Fibroblast of pulmonary artery (primary cell): ENCODE results near the gene CAPN2.
A peak's percentile ranks its signal among the peaks of the same experiment; 100 is the strongest.

Experiments
- DNase-seq: peaks from one replicate; pipeline ENCODE4 v3.0.0-alpha.2; 2010; ENCODE audit warnings: low read depth
- H3K4me3 ChIP-seq: replicated peaks from 2 replicates; pipeline ENCODE4 v1.5.1; 2011; ENCODE audit warnings: low read depth, mild to moderate bottlenecking, control low read depth, low read length, moderate library complexity
- TF ChIP-seq, protein P1 (sequence below): IDR thresholded peaks from 2 replicates; pipeline ENCODE4 v1.5.1; 2011; ENCODE audit warnings: mild to moderate bottlenecking, control low read depth, low read length, inconsistent platforms; ENCODE audit errors: missing control alignments

CAPN2 gene

DNA sequence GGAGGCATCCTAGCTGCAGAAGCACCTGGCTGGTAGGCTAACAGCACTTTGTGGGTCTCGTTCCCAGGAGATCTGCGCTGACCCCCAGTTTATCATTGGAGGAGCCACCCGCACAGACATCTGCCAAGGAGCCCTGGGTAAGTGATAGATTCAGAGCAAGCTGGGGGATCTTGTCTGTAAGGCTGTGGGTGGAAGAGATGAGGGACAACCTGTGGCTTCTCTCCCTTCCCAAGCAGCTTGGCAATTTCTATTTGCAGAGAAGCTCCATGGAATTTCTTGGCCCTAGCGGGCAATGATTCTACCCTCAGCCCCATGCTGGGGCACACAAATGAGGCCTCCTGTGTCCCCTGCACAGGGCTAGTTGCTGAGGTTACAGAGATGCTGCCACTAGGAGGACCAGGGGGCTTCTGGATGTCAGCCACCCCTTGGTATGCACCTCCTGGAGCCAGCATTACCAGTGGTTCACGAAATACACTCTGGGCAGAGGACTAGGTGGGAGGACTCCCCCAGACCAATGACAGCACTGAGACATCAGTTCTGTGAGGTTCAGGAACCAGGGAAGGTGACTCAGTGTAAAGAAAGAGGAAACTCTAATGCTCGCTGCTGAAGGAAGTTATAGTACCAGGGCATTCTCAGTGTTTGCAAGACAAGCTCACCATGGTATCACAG is 5.5 kb downstream of the CAPN2 start:
- TF ChIP-seq, protein P1, sequence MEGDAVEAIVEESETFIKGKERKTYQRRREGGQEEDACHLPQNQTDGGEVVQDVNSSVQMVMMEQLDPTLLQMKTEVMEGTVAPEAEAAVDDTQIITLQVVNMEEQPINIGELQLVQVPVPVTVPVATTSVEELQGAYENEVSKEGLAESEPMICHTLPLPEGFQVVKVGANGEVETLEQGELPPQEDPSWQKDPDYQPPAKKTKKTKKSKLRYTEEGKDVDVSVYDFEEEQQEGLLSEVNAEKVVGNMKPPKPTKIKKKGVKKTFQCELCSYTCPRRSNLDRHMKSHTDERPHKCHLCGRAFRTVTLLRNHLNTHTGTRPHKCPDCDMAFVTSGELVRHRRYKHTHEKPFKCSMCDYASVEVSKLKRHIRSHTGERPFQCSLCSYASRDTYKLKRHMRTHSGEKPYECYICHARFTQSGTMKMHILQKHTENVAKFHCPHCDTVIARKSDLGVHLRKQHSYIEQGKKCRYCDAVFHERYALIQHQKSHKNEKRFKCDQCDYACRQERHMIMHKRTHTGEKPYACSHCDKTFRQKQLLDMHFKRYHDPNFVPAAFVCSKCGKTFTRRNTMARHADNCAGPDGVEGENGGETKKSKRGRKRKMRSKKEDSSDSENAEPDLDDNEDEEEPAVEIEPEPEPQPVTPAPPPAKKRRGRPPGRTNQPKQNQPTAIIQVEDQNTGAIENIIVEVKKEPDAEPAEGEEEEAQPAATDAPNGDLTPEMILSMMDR: no peak
- no peak for DNase-seq
- no peak overlapping the region for H3K4me3 ChIP-seq

DNA sequence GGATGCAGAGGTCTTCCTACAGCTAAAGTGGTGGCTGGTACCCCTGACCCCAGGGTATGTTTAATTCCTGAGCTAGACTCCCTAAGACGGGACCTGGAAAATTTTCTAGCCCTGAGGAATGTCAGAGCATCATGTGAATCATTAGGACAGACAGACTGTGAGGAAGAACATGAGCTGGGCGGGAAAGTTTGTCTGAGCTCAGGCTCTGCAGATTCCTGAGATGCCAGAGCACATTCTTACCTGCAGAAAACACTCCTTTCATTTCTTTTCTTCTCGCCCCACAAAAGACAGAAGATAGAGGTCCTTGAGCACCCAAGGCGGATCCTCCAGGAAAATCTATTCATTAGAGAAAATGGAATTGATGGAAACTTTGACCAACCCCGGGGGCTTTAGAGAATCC is 6.5 kb downstream of the CAPN2 start:
- no peak for DNase-seq

DNA sequence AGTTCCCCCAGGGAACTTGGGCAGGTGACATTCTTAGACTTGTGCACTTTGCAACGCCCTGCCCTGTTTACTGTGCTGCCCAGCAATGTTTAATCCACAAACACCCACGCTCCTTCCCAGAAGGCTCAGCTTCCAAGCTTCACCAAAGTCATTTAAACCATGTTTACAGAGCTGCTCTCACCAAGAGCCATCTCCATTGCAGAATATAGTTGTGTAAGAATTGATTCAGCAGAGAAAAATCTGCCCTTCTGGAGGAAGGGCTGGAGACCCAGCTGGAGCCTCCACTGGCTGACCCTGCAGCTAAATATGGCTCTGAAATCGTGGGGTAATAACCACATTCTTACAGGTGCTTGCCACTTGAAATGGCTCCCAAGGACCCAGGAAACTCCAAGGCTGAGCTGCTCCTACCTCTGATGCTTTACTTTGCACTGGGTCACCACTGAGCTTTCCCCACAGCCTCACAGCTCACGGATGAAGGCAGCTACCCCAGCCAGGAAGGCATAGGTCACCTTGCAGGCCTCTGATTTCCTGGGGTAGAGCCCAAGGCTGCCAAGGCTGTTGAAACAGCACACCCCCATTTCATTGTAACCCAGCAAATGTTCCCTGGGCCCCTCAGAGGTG is 8.7 kb downstream of the CAPN2 start:
- H3K4me3 ChIP-seq: no peak overlapping the region
- peak; percentile 80 for DNase-seq
- TF ChIP-seq, protein P1: no peak

More for the DNA sequence above, 6.5 kb downstream of the CAPN2 start:
- TF ChIP-seq, protein P1: no peak
- H3K4me3 ChIP-seq: no peak overlapping the region

DNA sequence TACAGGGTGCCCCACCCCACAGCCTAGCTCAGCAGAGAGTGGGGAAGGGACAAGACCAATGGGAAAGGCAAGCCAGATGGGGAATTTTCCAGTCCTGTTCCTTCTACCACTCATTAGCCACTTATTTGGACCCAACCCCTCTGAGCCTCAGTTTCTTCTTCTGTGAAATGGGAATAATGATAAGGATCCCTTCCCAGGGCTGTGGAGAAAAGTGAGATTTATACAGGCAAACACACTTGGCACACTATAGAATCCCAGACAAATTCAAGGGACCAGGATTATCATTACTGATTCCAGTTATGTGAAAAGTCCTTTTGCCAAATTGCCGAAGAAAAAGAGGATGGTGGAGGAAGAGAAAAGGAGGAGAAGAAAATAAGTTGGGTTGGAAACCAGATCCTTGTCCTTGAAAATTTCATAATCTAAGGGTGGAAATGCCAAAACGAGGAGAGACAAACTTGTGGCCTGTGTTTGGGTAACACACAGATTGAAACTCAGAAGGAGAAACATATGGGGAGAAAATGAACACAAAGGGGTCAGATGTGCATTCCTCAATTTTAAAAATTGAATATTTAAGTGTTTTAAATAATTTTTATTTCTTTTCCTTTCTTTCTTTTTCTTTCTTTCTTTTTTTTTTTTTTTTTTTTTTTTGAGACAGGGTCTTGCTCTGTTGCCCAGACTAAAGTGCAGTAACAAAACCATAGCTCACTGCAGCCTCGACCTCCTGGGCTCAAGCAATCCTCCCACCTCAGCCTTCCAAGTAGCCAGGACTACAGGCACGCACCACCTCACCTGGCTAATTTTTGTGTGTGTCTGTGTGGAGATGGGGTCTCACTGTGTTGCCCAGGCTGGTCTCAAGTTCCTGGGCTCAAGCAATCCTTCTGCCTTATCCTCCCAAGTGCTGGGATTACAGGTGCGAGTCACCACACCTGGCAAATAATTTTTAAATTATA is 9.6 kb downstream of the CAPN2 start:
- no peak overlapping the region for H3K4me3 ChIP-seq
- TF ChIP-seq, protein P1: no peak
- no peak for DNase-seq

DNA sequence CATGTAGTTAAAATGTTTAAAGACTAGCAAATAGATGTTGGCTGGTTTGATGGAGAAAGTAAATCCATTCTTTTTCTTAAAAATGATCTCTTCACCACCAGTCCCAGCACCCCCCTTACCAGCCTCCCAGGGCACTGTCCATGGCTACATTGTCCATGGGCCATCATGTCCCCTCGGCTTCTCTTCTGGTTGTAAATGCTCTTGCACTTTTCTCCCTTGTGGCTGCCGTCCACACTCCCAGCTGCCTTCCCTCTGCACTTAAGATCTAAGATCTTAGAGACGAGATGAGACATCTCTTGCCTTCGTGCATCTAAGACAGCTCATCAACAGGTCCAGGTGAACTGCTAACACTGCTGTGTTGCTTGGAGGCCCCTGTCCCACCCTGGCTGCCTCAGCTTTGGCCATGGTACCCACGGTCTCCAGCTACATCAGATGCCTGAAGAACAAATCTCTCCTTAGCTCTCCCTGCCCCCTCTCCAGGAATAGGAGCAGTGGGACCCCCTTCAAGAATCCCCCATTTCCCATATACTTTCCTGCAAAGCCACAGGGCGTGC is 11.1 kb downstream of the CAPN2 start:
- H3K4me3 ChIP-seq: no peak overlapping the region
- TF ChIP-seq, protein P1: no peak
- DNase-seq: no peak

DNA sequence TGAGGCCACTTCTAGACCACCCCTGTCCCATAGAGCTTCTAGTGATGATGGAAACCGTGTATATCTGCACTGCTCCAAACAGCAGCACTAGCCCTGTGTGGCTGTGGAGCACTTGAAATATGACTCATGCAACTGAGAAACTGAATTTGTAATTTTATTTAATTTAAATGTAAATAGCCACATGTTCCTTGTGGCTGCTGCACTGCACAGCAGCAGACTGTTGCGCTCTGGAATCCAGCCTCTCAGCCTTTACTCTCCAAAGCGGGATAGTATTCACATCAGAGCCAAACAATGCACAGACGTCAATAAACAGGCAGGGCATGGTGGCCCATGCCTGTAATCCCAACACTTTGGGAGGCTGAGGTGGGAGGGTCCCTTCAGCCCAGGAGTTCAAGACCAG is 12.0 kb downstream of the CAPN2 start:
- no peak for DNase-seq
- H3K4me3 ChIP-seq: no peak overlapping the region
- TF ChIP-seq, protein P1: no peak
